Hematopoietic multipotent progenitor cell treated with erythropoietin and hydrocortisone succinate and interleukin-3 and kit ligand, for 15 days (in vitro differentiated cells): Measurements from ENCODE around the gene DNMT3B.
"Not testable (repeated sequence)": the region's sequence is repeated elsewhere in the genome, so short reads cannot be mapped to it uniquely, and the experiment has no call there.

Experiments used
- DNase-seq: peaks from one replicate; pipeline ENCODE4 v3.0.0-alpha.2; 2015; ENCODE audit warnings: low spot score

DNMT3B gene

GRCh38 chr20:32761831-32762753 is at the start of gene DNMT3B:
Gene DNMT3B (plus strand): TSS chr20:32762385. CDS start chr20:32780324, 17,939 bp downstream.
- DNase-seq: peak; percentile 47

- DNase-seq: no peak
Measured at GRCh38 chr20:32718749-32719348, 43.3 kb upstream of the DNMT3B start.

- DNase-seq: no peak
Measured at GRCh38 chr20:32727683-32728082, 34.5 kb upstream of the DNMT3B start.

GRCh38 chr20:32728435-32728834 is 33.8 kb upstream of the DNMT3B start:
- not testable (repeated sequence) for DNase-seq

GRCh38 chr20:32729334-32729733 is 32.9 kb upstream of the DNMT3B start:
- not testable (repeated sequence) for DNase-seq

- no peak for DNase-seq
Measured at GRCh38 chr20:32731882-32732266, 30.3 kb upstream of the DNMT3B start.

GRCh38 chr20:32737371-32738223 is 24.6 kb upstream of the DNMT3B start:
- DNase-seq: no peak

GRCh38 chr20:32741151-32741550 is 21.0 kb upstream of the DNMT3B start:
- no peak for DNase-seq

GRCh38 chr20:32742322-32743236 is 19.6 kb upstream of the DNMT3B start:
- DNase-seq: no peak

- no peak for DNase-seq
Measured at GRCh38 chr20:32743237-32744112, 18.7 kb upstream of the DNMT3B start, which contains the start of gene COMMD7. Gene COMMD7 (minus strand): TSS chr20:32743467. CDS start chr20:32743391, 76 bp downstream.

- no peak for DNase-seq
Measured at GRCh38 chr20:32749914-32750637, 12.1 kb upstream of the DNMT3B start.

GRCh38 chr20:32751293-32751692 is 10.9 kb upstream of the DNMT3B start:
- DNase-seq: no peak

GRCh38 chr20:32751702-32752457 is 10.3 kb upstream of the DNMT3B start:
- DNase-seq: no peak

GRCh38 chr20:32752458-32753250 is 9.5 kb upstream of the DNMT3B start:
- peak; percentile 40 for DNase-seq

- DNase-seq: no peak
Measured at GRCh38 chr20:32753731-32754130, 8.5 kb upstream of the DNMT3B start.

GRCh38 chr20:32756156-32756555 is 6.0 kb upstream of the DNMT3B start:
- DNase-seq: no peak

GRCh38 chr20:32761417-32761830 is 761 bp upstream of the DNMT3B start:
- no peak for DNase-seq

GRCh38 chr20:32762754-32763201 is 593 bp downstream of the DNMT3B start:
- no peak for DNase-seq
